Measurements from ENCODE around the gene RPP25L. TPM values are rescaled to one million over a fixed set of nuclear protein-coding genes. Genes with fewer than 3 reads are reported as not detected.

RPP25L gene
- total RNA-seq, 1 experiment from 2014 or later: 24.5 TPM

DNA sequence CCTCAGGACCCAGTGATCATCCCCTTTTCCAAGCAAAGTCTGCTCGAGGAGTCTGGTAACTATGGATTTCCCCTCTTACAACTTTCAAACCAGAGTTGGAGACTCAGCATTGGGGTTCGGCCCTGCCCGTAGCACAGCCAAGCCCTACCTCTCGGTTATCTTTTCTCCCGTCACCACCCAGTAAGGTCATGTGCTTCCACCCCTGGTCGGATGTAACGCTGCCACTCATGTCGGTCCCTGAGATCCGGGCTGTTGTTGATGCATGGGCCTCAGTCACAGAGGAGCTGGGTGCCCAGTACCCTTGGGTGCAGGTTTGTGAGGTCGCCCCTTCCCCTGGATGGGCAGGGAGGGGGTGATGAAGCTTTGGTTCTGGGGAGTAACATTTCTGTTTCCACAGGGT lies 35.8 kb upstream of the RPP25L start (continued):
- TF ChIP-seq AR (CRISPR knock-in tag; IDR thresholded peaks at IDR 0.05) (no peak), ZNF281 (CRISPR knock-in tag; IDR thresholded peaks at IDR 0.05) (no peak), ZBTB21 (CRISPR knock-in tag; IDR thresholded peaks at IDR 0.05; ENCODE audit: borderline replicate concordance) (no peak), ZNF512 (CRISPR knock-in tag; IDR thresholded peaks at IDR 0.05; ENCODE audit: borderline replicate concordance) (no peak)

GRCh38 chr9:34647084-34647403 lies 35.1 kb upstream of the RPP25L start:
- Mint-ChIP-seq H3K36me3 (peaks cover 18% of the 10 kb centered on the region), H3K4me3 (peak overlapping the region; percentile 85)

More at GRCh38 chr9:34647084-34647403, 35.1 kb upstream of the RPP25L start:
- TF ChIP-seq PREB (CRISPR knock-in tag; IDR thresholded peaks at IDR 0.05; ENCODE audit: borderline replicate concordance) (no peak), HMGXB4 (CRISPR knock-in tag; IDR thresholded peaks at IDR 0.05) (peak; percentile 18; the same call in 1 of the 2 replicates)
- CTCF ChIA-PET: interaction anchor here (0.6 to 5.6 kb wide), 17 partner anchors 9 to 285 kb away, joined by 3 to 94 read pairs (median 8); partner anchors contain the start of genes ARID3C, CCL27, DCTN3 and SIGMAR1
- H3K4me1 Mint-ChIP-seq: peaks cover 38% of the 10 kb centered on the region
- no peaks in the 10 kb centered on the region for H3K9me3 Mint-ChIP-seq
- no peak overlapping the region; the same call in 1 of the 2 replicates for H3K27ac Mint-ChIP-seq
- DNase-seq (ENCODE audit: low spot score) (no peak), ATAC-seq (no peak)
- no peaks in the 10 kb centered on the region for H3K27me3 Mint-ChIP-seq (ENCODE audit: low read depth)
- POLR2A ChIA-PET: interaction anchor here (1.0 to 2.5 kb wide), 3 partner anchors 9 to 18 kb away, joined by 3 to 25 read pairs (median 11); partner anchors contain the start of gene SIGMAR1
